RWPE1 (cell line): ENCODE data around the gene FAM20A.

Experiments used
- CTCF ChIA-PET: fragments of 350-600 bp; sonication (Branson Sonifier 250); formaldehyde crosslinking; extraction: SDS; loops from one replicate; lab custom pipeline; 2021; lab: Yijun Ruan, JAX
- POLR2A ChIA-PET: fragments of 400-600 bp; formaldehyde crosslinking; extraction: SDS; loops from one replicate; lab custom pipeline; 2020; ENCODE audit warnings: antibody characterized with exemption; ENCODE audit not compliant: low non-redundant PET; lab: Yijun Ruan, JAX
- DNase-seq: peaks from one replicate; pipeline ENCODE4 v3.0.0; 2012; ENCODE audit warnings: low spot score
- H3K27ac ChIP-seq: fragments of 450-650 bp; 2 replicates; pipeline ENCODE4 v1.5.1; 2017
- CTCF ChIP-seq: fragments of 450-650 bp; conservative IDR thresholded peaks from 2 replicates; pipeline ENCODE4 v1.5.1; 2017; ENCODE audit warnings: low read depth, mild to moderate bottlenecking

The FAM20A gene

DNA sequence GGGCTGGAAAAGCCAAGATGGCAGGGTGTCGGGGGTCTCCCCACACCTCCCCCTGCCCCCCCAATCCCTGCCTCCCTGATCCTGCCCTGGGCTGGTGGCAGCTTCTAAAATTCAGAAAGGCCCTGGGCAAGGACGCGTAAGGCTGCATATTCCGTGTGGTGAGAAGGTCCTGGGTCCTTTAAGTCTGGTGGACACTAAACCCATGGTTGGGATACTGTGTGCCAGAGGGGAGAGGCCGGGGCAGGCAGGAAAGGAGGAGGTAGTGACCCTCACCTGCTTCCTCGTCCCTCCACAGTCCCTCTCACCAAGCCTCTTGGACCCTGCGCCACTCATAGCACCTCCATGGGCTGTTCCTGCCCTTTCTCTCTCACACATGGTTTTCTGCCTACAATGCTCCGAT lies 60.2 kb downstream of the FAM20A start:
- no peak for DNase-seq
- ChIA-PET CTCF (interaction anchor here (0.7 kb wide), 1 partner anchor 28 kb away, joined by 3 read pairs; no protein-coding TSS in a partner anchor), POLR2A (no interaction called here)
- no peak for TF ChIP-seq CTCF
- peak overlapping the region; percentile 15; the same call in 1 of the 2 replicates for H3K27ac ChIP-seq

GRCh38 chr17:68539548-68540467 lies 61.4 kb downstream of the FAM20A start:
- H3K27ac ChIP-seq = peak overlapping the region; percentile 15
- no peak for DNase-seq
- peak; percentile 31 for TF ChIP-seq CTCF
- POLR2A ChIA-PET = interaction anchor here (0.5 kb wide), 1 partner anchor 777 kb away, joined by 4 read pairs; no protein-coding TSS in a partner anchor
- CTCF ChIA-PET = interaction anchor here (0.6 to 1.1 kb wide), 3 partner anchors 60 to 1643 kb away, joined by 3 to 4 read pairs (median 3); no protein-coding TSS in a partner anchor

- ChIA-PET POLR2A (no interaction called here), CTCF (no interaction called here)
- H3K27ac ChIP-seq = no peak overlapping the region
- TF ChIP-seq CTCF = no peak
- no peak for DNase-seq
Measured at GRCh38 chr17:68535922-68536321, 65.2 kb downstream of the FAM20A start.

DNA sequence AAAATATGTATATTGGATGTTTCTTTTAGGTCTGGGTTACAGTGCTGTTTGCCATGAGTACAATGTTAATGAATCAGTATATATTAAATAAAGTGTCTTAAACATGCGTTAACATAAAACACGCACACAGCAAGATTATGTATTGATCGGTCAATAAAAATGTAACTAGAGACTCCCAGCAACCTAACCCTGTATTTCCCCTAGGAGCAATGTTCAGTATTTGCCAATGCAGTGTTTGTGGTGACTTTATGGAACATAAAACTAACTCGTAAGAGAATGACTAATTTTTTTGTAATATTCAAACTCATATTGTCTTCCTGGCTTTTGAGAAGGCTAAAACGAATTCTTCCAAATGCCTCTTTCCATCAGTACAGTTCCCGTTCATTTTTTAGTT lies 66.5 kb downstream of the FAM20A start:
- no peak overlapping the region for H3K27ac ChIP-seq
- ChIA-PET POLR2A (no interaction called here), CTCF (interaction anchor here (0.8 kb wide), 1 partner anchor 66 kb away, joined by 3 read pairs; the partner anchor contains the start of gene FAM20A)
- DNase-seq = no peak
- no peak for TF ChIP-seq CTCF

DNA sequence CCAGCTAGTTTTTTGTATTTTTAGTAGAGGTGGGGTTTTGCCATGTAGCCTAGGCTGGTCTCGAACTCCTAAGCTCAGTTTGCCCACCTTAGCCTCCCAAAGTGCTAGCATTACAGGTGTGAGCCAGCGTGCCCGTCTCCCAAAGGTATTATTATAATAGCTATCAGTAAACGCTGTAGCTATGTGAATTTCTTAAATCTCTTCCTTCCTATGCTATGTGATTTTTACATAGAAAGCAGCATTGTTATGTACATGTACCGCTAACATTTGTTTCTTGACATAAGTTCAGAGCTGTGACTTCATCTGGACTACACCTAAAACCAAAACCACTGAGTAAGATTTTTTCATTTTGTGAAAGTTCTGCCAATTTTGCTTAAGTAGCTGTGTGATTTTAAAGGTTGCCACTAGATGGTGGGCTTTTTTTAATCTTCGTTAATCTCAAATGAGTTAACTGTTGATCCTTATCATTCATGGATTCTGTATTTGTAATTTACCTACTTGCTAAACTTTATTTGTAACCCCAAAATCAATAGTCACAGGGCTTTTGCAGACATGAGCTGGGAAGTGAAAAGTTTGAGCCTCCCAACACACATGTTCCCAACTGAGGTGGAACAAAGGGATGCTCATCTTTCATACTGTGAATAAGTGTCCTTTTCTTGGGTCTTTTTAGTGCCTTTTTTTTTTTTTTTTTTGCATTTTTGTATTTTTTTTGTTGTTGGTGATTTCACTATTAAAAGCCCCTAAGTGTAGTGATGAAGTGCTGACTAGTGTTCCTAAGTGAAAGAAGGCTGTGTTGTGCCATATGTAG lies 67.1 kb downstream of the FAM20A start:
- peak; percentile 64 for TF ChIP-seq CTCF
- CTCF ChIA-PET = interaction anchor here (0.8 to 1.0 kb wide), 3 partner anchors 67 to 713 kb away, joined by 3 to 5 read pairs (median 3); partner anchors contain the start of gene FAM20A
- DNase-seq = no peak
- POLR2A ChIA-PET = no interaction called here
- H3K27ac ChIP-seq = no peak overlapping the region

- POLR2A ChIA-PET = no interaction called here
Measured at GRCh38 chr17:68532826-68533225, 68.3 kb downstream of the FAM20A start.

More at GRCh38 chr17:68532826-68533225, 68.3 kb downstream of the FAM20A start:
- no peak for TF ChIP-seq CTCF
- DNase-seq = no peak
- CTCF ChIA-PET = interaction anchor here (0.6 kb wide), 1 partner anchor 291 kb away, joined by 4 read pairs; no protein-coding TSS in a partner anchor
- no peak overlapping the region for H3K27ac ChIP-seq
